SJCRH30 (cell line): ENCODE results near the gene HOXB13. TPM values are rescaled to one million over a fixed set of nuclear protein-coding genes. Genes with fewer than 3 reads are reported as not detected.

Experiments used
- DNase-seq, 2 experiments: peaks; one replicate each; pipeline ENCODE4 v3.0.0-alpha.2; 2015 to 2020
- H3K27ac ChIP-seq: fragments of 250-450 bp; sonication (Bioruptor Pico); 2 replicates; pipeline ENCODE4 v1.5.1; 2020; ENCODE audit warnings: mild to moderate bottlenecking, moderate library complexity
- H3K27me3 ChIP-seq: fragments of 250-450 bp; sonication (Bioruptor Pico); 2 replicates; pipeline ENCODE4 v1.5.1; 2020; ENCODE audit warnings: mild to moderate bottlenecking, moderate library complexity
- H3K36me3 ChIP-seq: fragments of 250-450 bp; sonication (Bioruptor Pico); 2 replicates; pipeline ENCODE4 v1.5.1; 2020; ENCODE audit warnings: mild to moderate bottlenecking, moderate library complexity
- H3K4me1 ChIP-seq: fragments of 250-450 bp; sonication (Bioruptor Pico); 2 replicates; pipeline ENCODE4 v1.5.1; 2020; ENCODE audit warnings: mild to moderate bottlenecking, moderate library complexity
- H3K4me3 ChIP-seq: fragments of 250-450 bp; sonication (Bioruptor Pico); 2 replicates; pipeline ENCODE4 v1.5.1; 2020; ENCODE audit warnings: mild to moderate bottlenecking, moderate library complexity
- H3K9me3 ChIP-seq: fragments of 250-450 bp; sonication (Bioruptor Pico); replicated peaks from 2 replicates; pipeline ENCODE4 v1.5.1; 2020; ENCODE audit warnings: mild to moderate bottlenecking, moderate library complexity
- total RNA-seq: library from RNA; depleted of rRNA; stranded (reverse); fragments of >200 nt; shearing (Covaris generic); gene quantifications from 2 replicates; pipeline ENCODE4 v1.2.3, GENCODE V29; 2014

Gene HOXB13
- total RNA-seq, 1 experiment from 2014 or later: 8.3 TPM

- Histone ChIP-seq H3K4me3 (no peak overlapping the region), H3K4me1 (peaks cover 19% of the 10 kb centered on the region), H3K36me3 (no peaks in the 10 kb centered on the region), H3K27ac (no peak overlapping the region), H3K9me3 (no peaks in the 10 kb centered on the region), H3K27me3 (no peaks in the 10 kb centered on the region)
- DNase-seq: no peak
These were observed 24.1 kb upstream of the HOXB13 start for GRCh38 chr17:48752399-48753288.

DNA sequence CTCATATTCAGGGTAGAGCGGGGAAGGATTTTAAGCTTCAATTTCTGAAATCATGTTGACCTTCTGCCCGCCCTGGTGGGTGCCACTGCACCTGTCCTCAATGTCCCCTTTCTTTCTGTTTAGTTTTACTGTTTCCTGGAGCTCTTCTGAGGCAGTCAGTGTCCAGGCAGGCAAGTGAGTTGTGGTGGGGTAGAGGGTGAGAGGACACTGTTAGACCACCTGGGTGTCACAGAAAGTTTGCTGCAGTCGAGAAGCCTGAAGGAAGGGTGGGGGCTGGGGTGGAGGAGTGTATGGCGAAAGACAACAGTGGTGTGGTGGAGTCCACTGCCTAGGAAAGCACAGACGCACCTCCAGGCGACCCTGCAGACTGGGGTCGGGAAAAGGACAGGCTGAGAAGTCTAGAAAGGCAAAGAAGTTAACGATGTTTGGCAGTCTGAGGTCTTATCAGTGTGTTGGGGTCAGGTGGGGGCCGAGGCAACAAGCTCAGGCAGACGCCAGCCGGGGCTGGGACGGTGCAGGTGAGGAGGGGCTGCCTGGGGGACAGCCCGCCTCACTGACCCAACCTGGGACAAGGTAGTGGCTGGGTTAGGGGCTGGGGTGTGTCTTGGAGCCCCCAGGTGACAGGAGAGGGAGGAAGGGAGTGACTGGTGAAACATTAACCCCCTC, 23.3 kb upstream of the HOXB13 start:
- Histone ChIP-seq H3K36me3 (no peaks in the 10 kb centered on the region), H3K27me3 (no peaks in the 10 kb centered on the region), H3K4me3 (no peak overlapping the region), H3K27ac (no peak overlapping the region), H3K9me3 (no peaks in the 10 kb centered on the region), H3K4me1 (peaks cover 11% of the 10 kb centered on the region)
- DNase-seq: no peak

GRCh38 chr17:48751172-48751571, 22.6 kb upstream of the HOXB13 start:
- Histone ChIP-seq H3K27ac (no peak overlapping the region), H3K4me3 (no peak overlapping the region), H3K4me1 (peaks cover 8% of the 10 kb centered on the region), H3K27me3 (no peaks in the 10 kb centered on the region), H3K9me3 (no peaks in the 10 kb centered on the region), H3K36me3 (no peaks in the 10 kb centered on the region)
- DNase-seq: peak; percentile 51 to 68

DNA sequence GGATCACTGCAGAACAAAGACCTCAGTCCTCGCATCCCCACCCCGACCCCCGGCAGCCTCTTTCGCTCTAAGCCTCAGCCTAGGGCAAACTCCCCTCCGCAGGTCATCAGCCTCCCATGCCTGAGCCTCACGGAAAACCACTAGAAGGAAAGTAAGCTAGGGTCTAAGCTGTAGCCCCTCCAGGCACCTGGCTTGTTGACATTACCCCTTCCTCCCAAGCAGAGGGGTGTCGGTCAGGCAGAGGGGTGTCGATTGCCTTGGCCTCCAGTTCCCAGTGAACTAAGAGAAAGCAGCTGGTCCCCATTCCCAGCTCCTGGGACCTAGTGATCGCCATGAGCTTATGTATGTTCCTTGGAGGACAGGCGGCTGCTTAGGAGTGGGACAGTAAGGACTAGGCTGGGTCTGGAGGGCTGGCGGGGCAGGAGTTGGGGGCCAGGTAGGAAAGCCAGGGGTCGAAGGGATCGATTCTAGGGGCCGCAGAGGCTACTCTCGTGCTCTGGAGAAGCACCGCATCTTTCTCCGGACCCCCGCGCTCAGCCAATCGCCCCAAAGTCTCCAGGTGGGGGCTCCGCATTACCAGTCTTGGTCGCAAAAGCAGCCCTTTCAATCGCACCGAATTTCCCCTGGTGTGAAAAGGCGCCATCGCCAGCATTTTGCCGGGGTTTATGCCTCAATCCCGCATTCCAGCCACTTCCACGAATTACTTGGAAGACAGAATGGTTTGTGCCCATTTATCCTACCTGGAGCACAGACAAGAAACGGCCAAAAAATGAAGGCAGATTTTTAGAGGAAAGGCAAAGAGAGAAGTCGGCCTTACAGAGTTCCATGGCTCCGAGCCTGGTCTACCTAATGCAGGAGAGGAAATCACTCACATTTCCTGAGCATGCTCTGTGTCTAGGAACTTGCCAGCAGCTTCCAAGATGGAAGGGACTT, 21.3 kb upstream of the HOXB13 start:
- DNase-seq: no peak
- no peak overlapping the region for H3K27ac ChIP-seq
- peaks cover 8% of the 10 kb centered on the region for H3K4me1 ChIP-seq
- no peaks in the 10 kb centered on the region for H3K27me3 ChIP-seq
- H3K4me3 ChIP-seq: no peak overlapping the region
- H3K36me3 ChIP-seq: no peaks in the 10 kb centered on the region
- no peaks in the 10 kb centered on the region for H3K9me3 ChIP-seq

- Histone ChIP-seq H3K27ac (no peak overlapping the region), H3K36me3 (no peaks in the 10 kb centered on the region), H3K4me3 (no peak overlapping the region), H3K9me3 (no peaks in the 10 kb centered on the region), H3K4me1 (peaks cover 8% of the 10 kb centered on the region), H3K27me3 (no peaks in the 10 kb centered on the region)
- no peak for DNase-seq
These were observed 20.4 kb upstream of the HOXB13 start for GRCh38 chr17:48748718-48749566.

DNA sequence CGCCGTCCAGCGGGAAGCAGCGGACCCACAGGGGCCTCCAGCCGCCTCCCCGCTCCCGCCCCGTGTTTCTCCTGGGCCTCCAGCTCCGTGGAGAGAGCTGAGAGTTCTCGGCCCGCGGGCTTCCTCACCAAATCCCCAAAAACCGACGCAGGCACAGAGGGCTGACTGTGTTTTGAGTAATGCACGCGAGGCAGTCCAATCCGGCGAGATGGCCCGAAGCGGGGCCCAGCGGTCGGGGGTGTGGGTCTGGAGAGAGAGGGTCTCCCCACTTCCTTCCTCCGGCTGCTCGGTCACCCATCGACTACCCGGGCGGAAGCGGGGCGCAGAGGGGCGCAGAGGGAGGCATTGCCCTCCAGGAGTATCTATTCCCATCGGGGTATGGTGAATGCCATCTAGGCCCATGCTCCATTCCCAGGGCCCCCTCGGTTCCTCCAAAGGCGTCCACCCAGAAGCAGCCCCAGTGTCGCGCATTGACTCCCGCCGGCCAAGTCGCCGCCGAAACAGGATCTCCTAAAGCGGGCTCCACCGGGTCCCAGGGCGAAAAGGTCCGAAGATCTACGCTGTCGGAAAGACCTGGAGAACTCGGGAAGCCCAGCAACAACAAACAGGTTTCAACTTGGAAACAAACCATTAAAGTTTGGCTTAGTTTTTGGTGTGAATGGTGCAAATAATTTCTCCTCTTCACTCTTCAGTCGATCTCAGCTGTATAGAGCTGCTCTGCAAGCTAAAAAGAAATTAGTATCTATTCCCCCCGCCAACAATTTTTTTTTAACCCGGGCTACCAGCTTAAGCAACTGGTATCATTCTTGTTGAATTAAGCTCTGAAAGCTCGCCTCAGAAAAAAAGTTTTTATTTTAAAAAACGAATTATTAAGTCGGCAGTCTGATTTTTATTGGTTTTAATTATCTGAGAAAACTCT, 19.2 kb upstream of the HOXB13 start:
- H3K4me1 ChIP-seq: peaks cover 8% of the 10 kb centered on the region
- H3K27me3 ChIP-seq: no peaks in the 10 kb centered on the region
- H3K27ac ChIP-seq: no peak overlapping the region
- no peak overlapping the region for H3K4me3 ChIP-seq
- DNase-seq: no peak
- H3K36me3 ChIP-seq: no peaks in the 10 kb centered on the region
- no peaks in the 10 kb centered on the region for H3K9me3 ChIP-seq

GRCh38 chr17:48746916-48747444, 18.4 kb upstream of the HOXB13 start:
- no peaks in the 10 kb centered on the region for H3K9me3 ChIP-seq
- H3K27me3 ChIP-seq: no peaks in the 10 kb centered on the region
- peaks cover 8% of the 10 kb centered on the region for H3K4me1 ChIP-seq
- no peak overlapping the region for H3K27ac ChIP-seq
- no peak for DNase-seq
- no peaks in the 10 kb centered on the region for H3K36me3 ChIP-seq
- no peak overlapping the region for H3K4me3 ChIP-seq

- H3K4me3 ChIP-seq: no peak overlapping the region
- no peaks in the 10 kb centered on the region for H3K9me3 ChIP-seq
- H3K4me1 ChIP-seq: no peaks in the 10 kb centered on the region
- H3K36me3 ChIP-seq: no peaks in the 10 kb centered on the region
- no peak overlapping the region for H3K27ac ChIP-seq
- no peaks in the 10 kb centered on the region for H3K27me3 ChIP-seq
- DNase-seq: no peak
These were observed 17.1 kb upstream of the HOXB13 start for GRCh38 chr17:48745381-48746275.

GRCh38 chr17:48740537-48740936, 12.0 kb upstream of the HOXB13 start:
- no peak for DNase-seq
- Histone ChIP-seq H3K27me3 (no peaks in the 10 kb centered on the region), H3K9me3 (no peaks in the 10 kb centered on the region), H3K27ac (no peak overlapping the region), H3K36me3 (no peaks in the 10 kb centered on the region), H3K4me3 (no peak overlapping the region), H3K4me1 (no peaks in the 10 kb centered on the region)

- no peaks in the 10 kb centered on the region for H3K36me3 ChIP-seq
- H3K4me3 ChIP-seq: no peak overlapping the region
- H3K9me3 ChIP-seq: no peaks in the 10 kb centered on the region
- no peaks in the 10 kb centered on the region for H3K27me3 ChIP-seq
- no peak for DNase-seq
- peaks cover 14% of the 10 kb centered on the region for H3K4me1 ChIP-seq
- no peak overlapping the region for H3K27ac ChIP-seq
These were observed 10.4 kb upstream of the HOXB13 start for GRCh38 chr17:48738803-48739526.

DNA sequence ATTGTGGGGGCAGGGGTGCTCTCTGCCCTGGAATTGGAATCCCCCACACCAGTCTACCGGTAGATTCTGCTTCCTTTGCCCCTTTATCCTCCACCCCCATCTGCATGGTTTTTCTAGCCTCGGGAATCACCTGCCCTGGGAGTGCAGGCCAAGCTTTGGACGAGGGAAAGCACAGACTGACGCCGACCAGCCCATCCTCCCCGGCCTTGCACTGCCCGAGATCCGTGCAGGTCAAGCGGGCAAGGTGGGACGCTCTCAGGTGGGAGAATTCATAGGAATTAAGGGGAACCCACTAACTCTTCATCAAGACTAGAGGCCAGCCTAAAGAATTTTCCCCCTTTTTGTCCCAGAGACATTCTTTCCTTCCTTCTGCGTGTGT, 9.9 kb upstream of the HOXB13 start:
- no peaks in the 10 kb centered on the region for H3K9me3 ChIP-seq
- no peaks in the 10 kb centered on the region for H3K36me3 ChIP-seq
- peaks cover 19% of the 10 kb centered on the region for H3K4me1 ChIP-seq
- no peak overlapping the region for H3K27ac ChIP-seq
- H3K27me3 ChIP-seq: no peaks in the 10 kb centered on the region
- no peak overlapping the region for H3K4me3 ChIP-seq
- DNase-seq: no peak
